ENCODE results near the gene KCNQ2. TPM values are rescaled to one million over a fixed set of nuclear protein-coding genes. Genes with fewer than 3 reads are reported as not detected.

KCNQ2 gene
- total and polyA plus RNA-seq, 8 donors, result 0.03 to 2.2 (median 0.25) TPM; not detected in 5

GRCh38 chr20:63433351-63433750 is 39.1 kb downstream of the KCNQ2 start:
- Histone ChIP-seq H3K27me3 (peaks cover 0 to 76% (median 10%) of the 10 kb centered on the region in 3 donors), H3K4me3 (no peak overlapping the region), H3K27ac (no peak overlapping the region), H3K36me3 (no peaks in the 10 kb centered on the region), H3K9me3 (no peaks in the 10 kb centered on the region), H3K4me1 (no peaks in the 10 kb centered on the region)
- DNase-seq, result no peak
- 78 to 89% (median 85%) methylated on average over 17 to 18 of the region's 18 CpGs for WGBS, 5 donors
- intact Hi-C loops (cut with DNase I; ENCODE audit: low total_unique reads), result no loop called here
- no peak for TF ChIP-seq POLR2A (IDR thresholded peaks at IDR 0.05)
- TF ChIP-seq POLR2AphosphoS5 (IDR thresholded peaks at IDR 0.05), result no peak
- TF ChIP-seq, protein P1, sequence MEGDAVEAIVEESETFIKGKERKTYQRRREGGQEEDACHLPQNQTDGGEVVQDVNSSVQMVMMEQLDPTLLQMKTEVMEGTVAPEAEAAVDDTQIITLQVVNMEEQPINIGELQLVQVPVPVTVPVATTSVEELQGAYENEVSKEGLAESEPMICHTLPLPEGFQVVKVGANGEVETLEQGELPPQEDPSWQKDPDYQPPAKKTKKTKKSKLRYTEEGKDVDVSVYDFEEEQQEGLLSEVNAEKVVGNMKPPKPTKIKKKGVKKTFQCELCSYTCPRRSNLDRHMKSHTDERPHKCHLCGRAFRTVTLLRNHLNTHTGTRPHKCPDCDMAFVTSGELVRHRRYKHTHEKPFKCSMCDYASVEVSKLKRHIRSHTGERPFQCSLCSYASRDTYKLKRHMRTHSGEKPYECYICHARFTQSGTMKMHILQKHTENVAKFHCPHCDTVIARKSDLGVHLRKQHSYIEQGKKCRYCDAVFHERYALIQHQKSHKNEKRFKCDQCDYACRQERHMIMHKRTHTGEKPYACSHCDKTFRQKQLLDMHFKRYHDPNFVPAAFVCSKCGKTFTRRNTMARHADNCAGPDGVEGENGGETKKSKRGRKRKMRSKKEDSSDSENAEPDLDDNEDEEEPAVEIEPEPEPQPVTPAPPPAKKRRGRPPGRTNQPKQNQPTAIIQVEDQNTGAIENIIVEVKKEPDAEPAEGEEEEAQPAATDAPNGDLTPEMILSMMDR (IDR thresholded peaks at IDR 0.05), result no peak
- no peak for TF ChIP-seq EP300 (IDR thresholded peaks at IDR 0.05)

DNA sequence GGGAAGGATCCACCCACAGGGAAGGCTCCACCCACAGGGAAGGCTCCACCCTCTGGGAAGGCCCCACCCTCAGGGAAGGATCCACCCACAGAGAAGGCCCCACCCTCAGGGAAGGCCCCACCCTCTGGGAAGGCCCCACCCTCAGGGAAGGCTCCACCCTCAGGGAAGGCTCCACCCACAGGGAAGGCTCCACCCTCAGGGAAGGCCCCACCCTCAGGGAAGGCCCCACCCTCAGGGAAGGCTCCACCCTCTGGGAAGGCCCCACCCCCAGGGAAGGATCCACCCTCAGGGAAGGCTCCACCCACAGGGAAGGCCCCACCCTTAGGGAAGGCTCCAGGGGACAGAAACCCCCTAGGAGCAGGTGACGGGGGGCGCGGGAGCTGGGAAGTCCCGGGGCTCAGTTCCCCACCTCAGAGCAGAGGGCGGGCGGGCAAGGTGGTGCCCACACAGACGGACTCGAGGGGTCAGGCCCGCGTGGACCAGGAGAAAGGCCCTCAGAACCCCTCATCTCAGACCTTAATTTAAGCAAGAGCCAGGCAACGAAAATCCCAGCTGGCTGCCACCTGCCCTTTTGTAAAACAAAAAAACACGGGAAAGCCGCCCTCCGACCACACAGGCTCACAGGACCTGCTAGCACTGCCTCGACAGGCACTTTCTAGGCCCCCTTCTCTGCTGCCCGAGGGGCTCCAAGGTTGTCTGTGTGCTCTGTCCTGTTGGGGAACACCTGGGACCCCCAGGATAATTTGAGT is 39.7 kb downstream of the KCNQ2 start:
- no peaks in the 10 kb centered on the region for H3K36me3 ChIP-seq
- no peak overlapping the region for H3K4me3 ChIP-seq
- no peaks in the 10 kb centered on the region for H3K4me1 ChIP-seq
- TF ChIP-seq EP300 (IDR thresholded peaks at IDR 0.05), result no peak
- DNase-seq, result no peak
- no peaks in the 10 kb centered on the region for H3K9me3 ChIP-seq
- H3K27me3 ChIP-seq, result peaks cover 0 to 77% (median 10%) of the 10 kb centered on the region in 3 donors
- intact Hi-C loops (cut with DNase I; ENCODE audit: low total_unique reads), result no loop called here
- H3K27ac ChIP-seq, result no peak overlapping the region
- whole genome bisulfite sequencing, 5 donors, result 75 to 85% (median 82%) methylated on average over 11 to 16 of the region's 16 CpGs

DNA sequence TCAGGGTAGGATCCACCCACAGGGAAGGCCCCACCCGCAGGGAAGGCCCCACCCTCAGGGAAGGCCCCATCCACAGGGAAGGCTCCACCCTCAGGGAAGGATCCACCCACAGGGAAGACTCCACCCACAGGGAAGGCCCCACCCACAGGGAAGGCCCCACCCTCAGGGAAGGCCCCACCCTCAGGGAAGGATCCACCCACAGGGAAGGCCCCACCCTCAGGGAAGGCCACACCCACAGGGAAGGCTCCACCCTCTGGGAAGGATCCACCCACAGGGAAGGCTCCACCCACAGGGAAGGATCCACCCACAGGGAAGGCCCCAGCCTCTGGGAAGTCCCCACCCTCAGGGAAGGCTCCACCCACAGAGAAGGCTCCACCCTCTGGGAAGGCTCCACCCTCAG is 40.5 kb downstream of the KCNQ2 start:
- WGBS, 5 donors, result 0 to 85% (median 30%) methylated on average over 1 of the region's 1 CpG; no CpG with 5 or more reads in 1 of the 5 donors
- H3K27me3 ChIP-seq, result peaks cover 0 to 69% (median 10%) of the 10 kb centered on the region in 3 donors
- intact Hi-C loops (cut with DNase I; ENCODE audit: low total_unique reads), result no loop called here

GRCh38 chr20:63430891-63431290 is 41.6 kb downstream of the KCNQ2 start:
- Histone ChIP-seq H3K9me3 (no peaks in the 10 kb centered on the region), H3K27me3 (peaks cover 0 to 69% (median 10%) of the 10 kb centered on the region in 3 donors), H3K4me1 (no peaks in the 10 kb centered on the region), H3K4me3 (no peak overlapping the region), H3K36me3 (no peaks in the 10 kb centered on the region), H3K27ac (no peak overlapping the region)
- intact Hi-C loops (cut with DNase I; ENCODE audit: low total_unique reads), result no loop called here
- DNase-seq, result no peak
- WGBS, 5 donors, result 78 to 86% (median 83%) methylated on average over 8 to 14 of the region's 14 CpGs
- no peak for TF ChIP-seq POLR2AphosphoS5 (IDR thresholded peaks at IDR 0.05)
- TF ChIP-seq, protein P1 (IDR thresholded peaks at IDR 0.05), result no peak
- no peak for TF ChIP-seq EP300 (IDR thresholded peaks at IDR 0.05)
- TF ChIP-seq POLR2A (IDR thresholded peaks at IDR 0.05), result no peak

More for the DNA sequence above, 40.5 kb downstream of the KCNQ2 start:
- Histone ChIP-seq H3K4me1 (no peaks in the 10 kb centered on the region), H3K36me3 (no peaks in the 10 kb centered on the region), H3K27ac (no peak overlapping the region), H3K4me3 (no peak overlapping the region), H3K9me3 (no peaks in the 10 kb centered on the region)
- no peak for DNase-seq
- TF ChIP-seq EP300 (IDR thresholded peaks at IDR 0.05) (no peak), POLR2A (IDR thresholded peaks at IDR 0.05) (no peak), POLR2AphosphoS5 (IDR thresholded peaks at IDR 0.05) (no peak)
- TF ChIP-seq, protein P1 (IDR thresholded peaks at IDR 0.05), result no peak

DNA sequence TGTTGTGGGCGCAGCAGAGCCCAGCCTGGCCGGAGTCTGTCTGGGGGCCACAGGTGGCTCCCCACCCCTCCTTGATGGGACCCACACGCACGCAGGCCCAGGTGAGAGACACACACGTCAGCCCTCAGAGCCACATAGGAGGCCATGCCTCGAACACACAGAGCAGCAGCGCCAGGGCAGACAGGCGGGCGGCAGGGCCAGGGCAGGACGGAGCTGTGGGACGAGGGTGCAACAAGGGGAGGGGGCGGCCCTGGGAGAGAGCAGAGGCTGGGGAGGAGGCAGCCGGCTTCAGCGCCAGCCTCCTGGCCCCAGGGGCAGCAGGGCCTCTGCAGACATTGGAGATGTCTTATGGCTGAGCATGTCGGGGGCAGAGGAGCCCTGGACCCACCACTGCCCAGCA is 42.5 kb downstream of the KCNQ2 start:
- peaks cover 0 to 65% (median 10%) of the 10 kb centered on the region in 3 donors for H3K27me3 ChIP-seq
- no peaks in the 10 kb centered on the region for H3K9me3 ChIP-seq
- 81 to 93% (median 87%) methylated on average over 4 to 15 of the region's 15 CpGs for WGBS, 5 donors
- no peak for DNase-seq
- H3K4me3 ChIP-seq, result no peak overlapping the region
- H3K4me1 ChIP-seq, result no peaks in the 10 kb centered on the region
- no peaks in the 10 kb centered on the region for H3K36me3 ChIP-seq
- no peak for TF ChIP-seq POLR2AphosphoS5 (IDR thresholded peaks at IDR 0.05)
- no peak for TF ChIP-seq EP300 (IDR thresholded peaks at IDR 0.05)
- no peak for TF ChIP-seq POLR2A (IDR thresholded peaks at IDR 0.05)
- TF ChIP-seq, protein P1 (IDR thresholded peaks at IDR 0.05), result no peak
- H3K27ac ChIP-seq, result no peak overlapping the region
- intact Hi-C loops (cut with DNase I; ENCODE audit: low total_unique reads), result no loop called here

Data from stomach (tissue), 9 donors.